ENCODE results near the gene SVIP. TPM values are rescaled to one million over a fixed set of nuclear protein-coding genes. Genes with fewer than 3 reads are reported as not detected.

The SVIP gene
- total RNA-seq, 2 experiments from 2014 or later: not detected

DNA sequence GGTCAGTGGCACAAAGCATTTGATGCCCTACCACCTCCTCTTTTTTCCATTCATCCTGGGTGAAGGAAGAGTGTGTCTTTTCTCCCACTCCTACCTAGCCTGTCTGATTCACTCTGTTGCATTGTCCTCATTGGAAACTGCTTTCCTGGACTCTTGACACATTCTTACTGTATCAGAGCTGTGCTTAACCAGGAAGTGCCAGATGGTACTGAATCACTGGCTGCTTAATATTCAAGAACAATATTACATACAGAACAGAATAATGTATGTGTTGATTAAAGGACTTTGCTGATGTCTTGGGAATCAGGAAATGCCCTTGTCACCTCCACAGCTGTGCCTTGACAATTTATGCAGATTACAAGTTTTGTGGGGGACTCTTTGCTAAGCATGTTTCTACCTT, 44.4 kb downstream of the SVIP start:
- Histone ChIP-seq H3K36me3 (ENCODE audit: insufficient read depth, low read length) (no peaks in the 10 kb centered on the region), H3K27ac (ENCODE audit: low read depth, low read length, poor library complexity, severe bottlenecking) (no peak overlapping the region), H4K20me1 (ENCODE audit: insufficient read depth, low read length) (no peaks in the 10 kb centered on the region), H3K79me2 (ENCODE audit: insufficient read depth, low read depth, low read length) (no peaks in the 10 kb centered on the region), H3K9me2 (ENCODE audit: insufficient read depth, low read length) (no peaks in the 10 kb centered on the region), H3K4me3 (ENCODE audit: low read depth, low read length, poor library complexity, severe bottlenecking) (no peak overlapping the region), H3K9me3 (ENCODE audit: low read length) (no peaks in the 10 kb centered on the region), H3K4me1 (ENCODE audit: insufficient read depth, low read length, poor library complexity, severe bottlenecking) (peaks cover 6% of the 10 kb centered on the region), H3K4me2 (ENCODE audit: low read length) (no peak overlapping the region), H2AFZ (ENCODE audit: low read length) (no peak overlapping the region)
- DNase-seq (ENCODE audit: low spot score): no peak
- intact Hi-C loops (cut with micrococcal nuclease; ENCODE audit: unreplicated experiment): loop anchor here (5.0 kb wide), 1 partner anchor 538 kb away; no protein-coding TSS in a partner anchor
- TF ChIP-seq, protein P1, sequence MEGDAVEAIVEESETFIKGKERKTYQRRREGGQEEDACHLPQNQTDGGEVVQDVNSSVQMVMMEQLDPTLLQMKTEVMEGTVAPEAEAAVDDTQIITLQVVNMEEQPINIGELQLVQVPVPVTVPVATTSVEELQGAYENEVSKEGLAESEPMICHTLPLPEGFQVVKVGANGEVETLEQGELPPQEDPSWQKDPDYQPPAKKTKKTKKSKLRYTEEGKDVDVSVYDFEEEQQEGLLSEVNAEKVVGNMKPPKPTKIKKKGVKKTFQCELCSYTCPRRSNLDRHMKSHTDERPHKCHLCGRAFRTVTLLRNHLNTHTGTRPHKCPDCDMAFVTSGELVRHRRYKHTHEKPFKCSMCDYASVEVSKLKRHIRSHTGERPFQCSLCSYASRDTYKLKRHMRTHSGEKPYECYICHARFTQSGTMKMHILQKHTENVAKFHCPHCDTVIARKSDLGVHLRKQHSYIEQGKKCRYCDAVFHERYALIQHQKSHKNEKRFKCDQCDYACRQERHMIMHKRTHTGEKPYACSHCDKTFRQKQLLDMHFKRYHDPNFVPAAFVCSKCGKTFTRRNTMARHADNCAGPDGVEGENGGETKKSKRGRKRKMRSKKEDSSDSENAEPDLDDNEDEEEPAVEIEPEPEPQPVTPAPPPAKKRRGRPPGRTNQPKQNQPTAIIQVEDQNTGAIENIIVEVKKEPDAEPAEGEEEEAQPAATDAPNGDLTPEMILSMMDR (conservative IDR thresholded peaks at IDR 0.05; ENCODE audit: low read length): no peak
- no peak for TF ChIP-seq EZH2phosphoT487 (IDR thresholded peaks at IDR 0.05; ENCODE audit: borderline replicate concordance, low read depth, low read length)
- ChIA-PET POLR2A (interaction anchor here (0.8 kb wide), 1 partner anchor 157 kb away, joined by 3 read pairs; no protein-coding TSS in a partner anchor), CTCF (ENCODE audit: unreplicated experiment) (no interaction called here)
- BruUV-seq (replicated peaks): no TSS peak

DNA sequence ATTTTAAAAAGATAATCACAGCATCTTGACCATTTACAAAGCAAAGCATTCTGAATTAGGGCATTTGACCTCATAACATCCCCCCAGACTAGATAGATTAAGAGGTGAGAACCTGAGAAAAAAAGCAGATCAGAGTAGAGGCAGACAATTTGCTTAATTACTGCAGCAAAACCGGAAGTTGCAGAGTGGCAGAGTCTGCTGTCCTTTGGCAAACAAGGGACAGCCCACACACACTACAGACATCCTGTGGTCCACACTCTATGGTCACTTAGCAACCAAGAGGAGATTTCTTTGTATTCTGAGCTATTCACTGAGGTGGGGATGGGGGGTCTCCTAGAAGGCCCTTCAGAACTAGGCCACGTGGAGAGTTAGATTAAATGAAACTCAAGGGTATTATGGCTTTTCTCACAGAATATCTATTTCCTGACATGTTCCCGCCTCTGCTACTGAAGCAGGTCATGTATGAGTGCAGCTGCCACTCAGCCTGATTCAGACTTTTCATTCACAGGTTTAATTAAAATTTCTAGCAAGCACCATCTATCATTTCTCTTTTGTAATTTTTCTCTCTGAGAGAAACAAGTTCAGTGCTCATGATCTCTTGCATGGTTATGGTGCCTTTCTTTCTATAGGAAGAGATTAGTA, 48.5 kb downstream of the SVIP start:
- Histone ChIP-seq H3K4me1 (ENCODE audit: insufficient read depth, low read length, poor library complexity, severe bottlenecking) (peaks cover 6% of the 10 kb centered on the region), H3K79me2 (ENCODE audit: insufficient read depth, low read depth, low read length) (no peaks in the 10 kb centered on the region), H3K9me2 (ENCODE audit: insufficient read depth, low read length) (no peaks in the 10 kb centered on the region), H3K36me3 (ENCODE audit: insufficient read depth, low read length) (no peaks in the 10 kb centered on the region), H4K20me1 (ENCODE audit: insufficient read depth, low read length) (no peaks in the 10 kb centered on the region), H3K4me3 (ENCODE audit: low read depth, low read length, poor library complexity, severe bottlenecking) (no peak overlapping the region), H2AFZ (ENCODE audit: low read length) (peak overlapping the region; percentile 77), H3K9me3 (ENCODE audit: low read length) (no peaks in the 10 kb centered on the region), H3K4me2 (ENCODE audit: low read length) (no peak overlapping the region), H3K27ac (ENCODE audit: low read depth, low read length, poor library complexity, severe bottlenecking) (no peak overlapping the region)
- peak; percentile 32 for DNase-seq (ENCODE audit: low spot score)
- intact Hi-C loops (cut with micrococcal nuclease; ENCODE audit: unreplicated experiment): no loop called here
- ChIA-PET CTCF (ENCODE audit: unreplicated experiment) (interaction anchor here (1.4 kb wide), 1 partner anchor 28 kb away, joined by 3 read pairs; no protein-coding TSS in a partner anchor), POLR2A (interaction anchor here (0.7 to 1.5 kb wide), 4 partner anchors 10 to 17 kb away, joined by 3 to 5 read pairs (median 4); no protein-coding TSS in a partner anchor)
- TF ChIP-seq, protein P1 (conservative IDR thresholded peaks at IDR 0.05; ENCODE audit: low read length): no peak
- no peak for TF ChIP-seq EZH2phosphoT487 (IDR thresholded peaks at IDR 0.05; ENCODE audit: borderline replicate concordance, low read depth, low read length)
- no TSS peak for BruUV-seq (replicated peaks)

DNA sequence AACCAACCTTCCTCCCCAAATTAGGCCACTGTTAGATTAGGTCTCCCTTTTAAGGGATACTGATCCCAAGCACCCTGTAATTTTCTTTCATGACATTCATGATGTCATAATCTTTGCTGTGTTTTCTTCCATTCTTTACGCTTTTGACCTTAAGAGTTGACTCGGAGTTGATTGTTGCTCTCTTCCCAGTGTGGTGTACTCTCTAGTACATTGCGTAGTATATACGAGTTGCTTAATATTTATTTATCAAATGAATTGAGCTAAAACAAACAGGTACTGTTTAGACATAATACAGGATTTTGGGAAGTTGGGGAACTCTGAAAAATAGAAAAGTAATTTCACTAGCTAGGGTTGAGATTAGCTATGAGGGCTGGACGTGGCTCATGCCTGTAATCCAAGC, 49.8 kb downstream of the SVIP start:
- ChIA-PET POLR2A (interaction anchor here (0.6 kb wide), 1 partner anchor 81 kb away, joined by 3 read pairs; the partner anchor contains the start of gene CCDC179), CTCF (ENCODE audit: unreplicated experiment) (no interaction called here)
- TF ChIP-seq EZH2phosphoT487 (IDR thresholded peaks at IDR 0.05; ENCODE audit: borderline replicate concordance, low read depth, low read length): no peak
- TF ChIP-seq, protein P1 (conservative IDR thresholded peaks at IDR 0.05; ENCODE audit: low read length): no peak
- H2AFZ ChIP-seq (ENCODE audit: low read length): no peak overlapping the region
- no TSS peak for BruUV-seq (replicated peaks)
- DNase-seq (ENCODE audit: low spot score): no peak
- H3K4me1 ChIP-seq (ENCODE audit: insufficient read depth, low read length, poor library complexity, severe bottlenecking): peaks cover 6% of the 10 kb centered on the region
- intact Hi-C loops (cut with micrococcal nuclease; ENCODE audit: unreplicated experiment): no loop called here
- no peaks in the 10 kb centered on the region for H3K9me2 ChIP-seq (ENCODE audit: insufficient read depth, low read length)
- no peaks in the 10 kb centered on the region for H4K20me1 ChIP-seq (ENCODE audit: insufficient read depth, low read length)
- no peaks in the 10 kb centered on the region for H3K9me3 ChIP-seq (ENCODE audit: low read length)
- H3K4me3 ChIP-seq (ENCODE audit: low read depth, low read length, poor library complexity, severe bottlenecking): no peak overlapping the region
- H3K27ac ChIP-seq (ENCODE audit: low read depth, low read length, poor library complexity, severe bottlenecking): no peak overlapping the region
- H3K79me2 ChIP-seq (ENCODE audit: insufficient read depth, low read depth, low read length): no peaks in the 10 kb centered on the region
- no peaks in the 10 kb centered on the region for H3K36me3 ChIP-seq (ENCODE audit: insufficient read depth, low read length)
- H3K4me2 ChIP-seq (ENCODE audit: low read length): no peak overlapping the region

All from OCI-LY7 (cell line).